GM12891 (cell line): ENCODE measurements around the gene RBMS3.

ENCODE experiments used
- PAX5 ChIP-seq: IDR thresholded peaks from 2 replicates; pipeline ENCODE4 v1.6.1; 2011; ENCODE audit warnings: low read length, moderate library complexity, mild to moderate bottlenecking; ENCODE audit not compliant: insufficient read depth, severe bottlenecking
- POLR2A ChIP-seq: IDR thresholded peaks from 2 replicates; pipeline ENCODE4 v1.6.1; 2011; ENCODE audit warnings: low read depth, low read length, control low read depth
- POLR2AphosphoS5 ChIP-seq: IDR thresholded peaks from 2 replicates; pipeline ENCODE4 v1.6.1; 2011; ENCODE audit warnings: low read depth, low read length, control low read depth
- SPI1 ChIP-seq: IDR thresholded peaks from 2 replicates; pipeline ENCODE4 v1.6.1; 2011; ENCODE audit warnings: low read depth, low read length, control low read depth
- TAF1 ChIP-seq: IDR thresholded peaks from 2 replicates; pipeline ENCODE4 v1.6.1; 2011; ENCODE audit warnings: low read depth, low read length, control low read depth

- no peak for TF ChIP-seq POLR2A
- TF ChIP-seq PAX5, result no peak
- TF ChIP-seq SPI1, result no peak
- no peak for TF ChIP-seq POLR2AphosphoS5
- no peak for TF ChIP-seq TAF1
These were observed 100.7 kb downstream of the RBMS3 start for GRCh38 chr3:29381595-29381994.
